ENCODE data around the gene ST7L.

DNA sequence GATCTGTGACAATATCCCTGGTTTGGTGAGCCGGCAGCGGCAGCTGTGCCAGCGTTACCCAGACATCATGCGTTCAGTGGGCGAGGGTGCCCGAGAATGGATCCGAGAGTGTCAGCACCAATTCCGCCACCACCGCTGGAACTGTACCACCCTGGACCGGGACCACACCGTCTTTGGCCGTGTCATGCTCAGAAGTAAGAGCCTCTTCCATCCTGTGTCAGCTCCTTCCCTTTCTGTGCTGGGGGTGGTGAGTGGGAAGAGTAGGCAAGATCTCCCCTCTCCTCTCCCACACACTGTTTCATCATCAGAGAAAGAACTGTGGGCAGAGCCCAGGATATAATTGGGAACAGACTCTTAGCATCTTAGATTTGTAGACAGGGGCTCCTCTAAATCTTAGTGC is 104.0 kb downstream of the ST7L start:
- TF ChIP-seq POLR2A (IDR thresholded peaks at IDR 0.05) (no peak), CTCF (IDR thresholded peaks at IDR 0.05) (no peak)

Measured in uterus (tissue), 2 donors.